SK-N-MC (cell line): ENCODE measurements around the gene RNF113A.

Source experiments
- EZH2 ChIP-seq: fragments of 200-600 bp; sonication (generic); IDR thresholded peaks from one replicate; pipeline ENCODE4 v1.6.1; 2017; ENCODE audit warnings: antibody characterized with exemption
- FOXP2 ChIP-seq: optimal IDR thresholded peaks from 2 replicates; pipeline ENCODE3; 2011; ENCODE audit warnings: mild to moderate bottlenecking, moderate library complexity; ENCODE audit not compliant: insufficient read depth; ENCODE audit errors: extremely low read length, control extremely low read depth

- no peak for TF ChIP-seq EZH2
- no peak for TF ChIP-seq FOXP2
These were observed 43.1 kb downstream of the RNF113A start for GRCh38 chrX:119828446-119828845.
